K562 (cell line): ENCODE measurements around the gene MUCL3. TPM values are rescaled to one million over a fixed set of nuclear protein-coding genes. Genes with fewer than 3 reads are reported as not detected.

Experiments
- ARID4B ChIP-seq: sonication (generic); formaldehyde crosslinking; IDR thresholded peaks from 2 replicates; pipeline ENCODE4 v1.8.0; 2022; ENCODE audit warnings: mild to moderate bottlenecking, missing genetic modification reagents
- ATF3 ChIP-seq, 2 experiments: fragments of 450-650 bp in 1 of 2; sonication (generic) in 1 of 2; formaldehyde crosslinking in 1 of 2; IDR thresholded peaks in 1 of 2; conservative IDR thresholded peaks in 1 of 2; 2 replicates each; pipeline versions ENCODE4 v1.6.1 to v1.8.1; 2016 to 2023; ENCODE audit warnings: mild to moderate bottlenecking in 2 of 2, moderate library complexity in 2 of 2, inconsistent platforms in 1 of 2, missing genetic modification reagents in 1 of 2
- BDP1 ChIP-seq: IDR thresholded peaks from 3 replicates; pipeline ENCODE4 v1.6.1; 2011; ENCODE audit not compliant: insufficient read length, insufficient read depth
- GTF2A2 ChIP-seq: IDR thresholded peaks from 2 replicates; pipeline ENCODE4 v1.6.1; 2016; ENCODE audit warnings: mild to moderate bottlenecking, missing genetic modification characterization, missing compliant biosample characterization
- RBBP5 ChIP-seq: fragments of 200-600 bp; sonication (generic); IDR thresholded peaks from 2 replicates; pipeline ENCODE4 v1.6.1; 2012; ENCODE audit warnings: borderline replicate concordance, mild to moderate bottlenecking, low read length, control low read depth, inconsistent platforms; ENCODE audit not compliant: insufficient read depth, poor library complexity, severe bottlenecking
- THRAP3 ChIP-seq: fragments of 450-650 bp; IDR thresholded peaks from 2 replicates; pipeline ENCODE4 v1.6.1; 2016; ENCODE audit warnings: mild to moderate bottlenecking, inconsistent platforms, borderline replicate concordance
- ZBTB11 ChIP-seq, 3 experiments: fragments of 200-800 bp in 1 of 3; fragments of 250-450 bp in 1 of 3; fragments of 450-650 bp in 1 of 3; sonication (Bioruptor Pico) in 1 of 3; sonication (Bioruptor generic) in 1 of 3; formaldehyde crosslinking in 1 of 3; IDR thresholded peaks; 2 replicates each; pipeline versions ENCODE4 v1.6.1 to v1.8.0; 2016 to 2022; ENCODE audit warnings: mild to moderate bottlenecking in 2 of 3, missing genetic modification characterization in 2 of 3, missing compliant biosample characterization in 1 of 3, moderate library complexity in 1 of 3
- ZBTB26 ChIP-seq: fragments of 450-650 bp; formaldehyde crosslinking; IDR thresholded peaks from 2 replicates; pipeline ENCODE4 v1.4.0; 2022; ENCODE audit warnings: missing genetic modification characterization
- ZBTB34 ChIP-seq: fragments of 250-450 bp; sonication (Bioruptor Pico); IDR thresholded peaks from 2 replicates; pipeline ENCODE4 v1.8.0; 2021; ENCODE audit warnings: mild to moderate bottlenecking, moderate library complexity
- ZNF277 ChIP-seq: fragments of 250-450 bp; sonication (Bioruptor Pico); IDR thresholded peaks from 2 replicates; pipeline ENCODE4 v1.8.0; 2022; ENCODE audit warnings: inconsistent platforms, mild to moderate bottlenecking, moderate library complexity, borderline replicate concordance
- polyA plus RNA-seq, 8 experiments: library from polyadenylated mRNA; depleted of rRNA in 4 of 8; stranded (reverse) in 5 of 8; unstranded in 3 of 8; fragments of >200 nt; fragmentation: Nextera tagmentation in 2 of 8; fragmentation: Illumina TruSeq in 1 of 8; extraction: Ambion mirVana in 2 of 8; extraction: Trizol in 1 of 8; gene quantifications; 2 replicates each; pipeline versions ENCODE4 v1.2.1 to v1.2.3, GENCODE V29; 2011 to 2014; ENCODE audit warnings: inconsistent platforms in 1 of 8, missing spikeins in 1 of 8
- total RNA-seq, 7 experiments: library from RNA; depleted of rRNA in 6 of 7; stranded (reverse); fragments of >200 nt in 6 of 7; fragmentation: Illumina TruSeq in 2 of 7; extraction: Trizol in 2 of 7; gene quantifications; 2 replicates each; pipeline versions ENCODE4 v1.2.1 to v1.2.3, GENCODE V29; 2011 to 2021; ENCODE audit warnings: low replicate concordance in 1 of 7

The MUCL3 gene
- total and polyA plus RNA-seq, 9 of the 15 experiments (the other 6 are each of a cell fraction or from before 2014, with no cell fraction given): 0.07 TPM; not detected in 8

GRCh38 chr6:30988209-30988825, 47.5 kb downstream of the MUCL3 start (continued):
- no peak for TF ChIP-seq GTF2A2
- no peak for TF ChIP-seq ARID4B (CRISPR knock-in tag)
- TF ChIP-seq ZNF277 (CRISPR knock-in tag): no peak
- no peak for TF ChIP-seq RBBP5
- TF ChIP-seq ZBTB26 (CRISPR knock-in tag): no peak
- TF ChIP-seq BDP1: no peak
- peak in 1 of 3 experiments; percentile 59; a peak in 1 of 6 replicates for TF ChIP-seq ZBTB11 (CRISPR knock-in tag; IDR thresholded peaks at IDR 0.05)
- TF ChIP-seq ZBTB34 (CRISPR knock-in tag): no peak
- no peak for TF ChIP-seq ATF3 (IDR thresholded peaks at IDR 0.05)
- no peak for TF ChIP-seq ATF3 (CRISPR knock-in tag; conservative IDR thresholded peaks at IDR 0.05)
- no peak for TF ChIP-seq THRAP3
